SK-N-SH (cell line): ENCODE data around the gene ZMYM3. TPM values are rescaled to one million over a fixed set of nuclear protein-coding genes. Genes with fewer than 3 reads are reported as not detected.

Experiments
- CTCF ChIA-PET: fragments of 300-600, 350-600 bp; formaldehyde crosslinking; extraction: SDS; loops from one replicate; lab custom pipeline; 2021; lab: Yijun Ruan, JAX
- POLR2A ChIA-PET: fragments of 350-600 bp; sonication (Branson Sonifier 250); formaldehyde crosslinking; extraction: SDS; loops from one replicate; lab custom pipeline; 2020; ENCODE audit warnings: antibody characterized with exemption, inconsistent platforms; lab: Yijun Ruan, JAX
- DNase-seq: peaks from one replicate; pipeline ENCODE4 v3.0.0; 2012
- H2AFZ ChIP-seq: fragments of 200-600 bp; sonication (generic); 2 replicates; pipeline ENCODE4 v1.8.1; 2016; ENCODE audit warnings: antibody characterized with exemption, mild to moderate bottlenecking, low read depth
- H3F3A ChIP-seq: fragments of 200-600 bp; sonication (generic); replicated peaks from 2 replicates; pipeline ENCODE3; 2016; ENCODE audit warnings: antibody characterized with exemption, mild to moderate bottlenecking; ENCODE audit not compliant: insufficient read depth
- H3K27ac ChIP-seq, 2 experiments: fragments of 200-500 bp in 1 of 2; fragments of 200-600 bp in 1 of 2; sonication (Bioruptor generic) in 1 of 2; sonication (generic), shearing (Covaris generic) in 1 of 2; 2 replicates each; pipeline versions ENCODE4 v1.5.1 to v1.6.1; 2014 to 2016; ENCODE audit warnings: low read depth in 2 of 2, inconsistent platforms in 1 of 2, low read length in 1 of 2, mild to moderate bottlenecking in 1 of 2, mixed read lengths in 1 of 2
- H3K27me3 ChIP-seq: fragments of 200-600 bp; sonication (generic), shearing (Covaris generic); 2 replicates; pipeline ENCODE4 v1.6.1; 2016; ENCODE audit warnings: mixed run types; ENCODE audit not compliant: insufficient read depth
- H3K36me3 ChIP-seq, 2 experiments: fragments of 200-500 bp in 1 of 2; fragments of 200-600 bp in 1 of 2; sonication (Bioruptor generic) in 1 of 2; sonication (generic) in 1 of 2; replicated peaks in 1 of 2; 2 replicates each; pipeline versions ENCODE3 to v1.5.1; 2014 to 2016; ENCODE audit warnings: low read length in 1 of 2, mild to moderate bottlenecking in 1 of 2; ENCODE audit not compliant: insufficient read depth in 2 of 2, control insufficient read depth in 1 of 2
- H3K4me1 ChIP-seq, 2 experiments: fragments of 200-500 bp in 1 of 2; fragments of 200-600 bp in 1 of 2; sonication (Bioruptor generic) in 1 of 2; sonication (generic), shearing (Covaris generic) in 1 of 2; 2 replicates each; pipeline versions ENCODE4 v1.5.1 to v1.6.1; 2014 to 2016; ENCODE audit warnings: low read depth in 1 of 2, low read length in 1 of 2, mixed run types in 1 of 2; ENCODE audit not compliant: insufficient read depth in 2 of 2, control insufficient read depth in 1 of 2
- H3K4me2 ChIP-seq: fragments of 200-600 bp; sonication (generic), shearing (Covaris generic); 2 replicates; pipeline ENCODE4 v1.6.1; 2017; ENCODE audit warnings: mixed run types
- H3K4me3 ChIP-seq, 2 experiments: fragments of 200-500 bp in 1 of 2; fragments of 200-600 bp in 1 of 2; sonication (Bioruptor generic) in 1 of 2; sonication (generic), shearing (Covaris generic) in 1 of 2; 2 replicates each; pipeline versions ENCODE4 v1.5.1 to v1.8.1; 2014 to 2016; ENCODE audit warnings: low read depth in 2 of 2, inconsistent platforms in 1 of 2, low read length in 1 of 2, mild to moderate bottlenecking in 1 of 2, mixed read lengths in 1 of 2, moderate library complexity in 1 of 2
- H3K79me2 ChIP-seq: fragments of 200-600 bp; sonication (generic); 2 replicates; pipeline ENCODE4 v1.8.1; 2017; ENCODE audit warnings: mild to moderate bottlenecking; ENCODE audit not compliant: insufficient read depth
- H3K9ac ChIP-seq: fragments of 200-600 bp; sonication (generic); 2 replicates; pipeline ENCODE4 v1.6.1; 2017; ENCODE audit warnings: mixed run types
- H3K9me2 ChIP-seq: fragments of 200-600 bp; sonication (generic); 2 replicates; pipeline ENCODE4 v1.6.1; 2017; ENCODE audit warnings: mixed run types
- H3K9me3 ChIP-seq: fragments of 200-600 bp; sonication (generic); 2 replicates; pipeline ENCODE4 v1.6.1; 2017; ENCODE audit warnings: mixed run types, mild to moderate bottlenecking, moderate library complexity
- H4K20me1 ChIP-seq: fragments of 200-600 bp; sonication (generic); 2 replicates; pipeline ENCODE4 v1.6.1; 2017; ENCODE audit warnings: mild to moderate bottlenecking, mixed run types; ENCODE audit not compliant: insufficient read depth
- FOXJ3 ChIP-seq: sonication (generic); formaldehyde crosslinking; IDR thresholded peaks from 2 replicates; pipeline ENCODE4 v1.5.1; 2020; ENCODE audit warnings: mild to moderate bottlenecking, missing genetic modification reagents
- FOXM1 ChIP-seq: IDR thresholded peaks from 2 replicates; pipeline ENCODE4 v1.4.0; 2012; ENCODE audit warnings: low read depth, mild to moderate bottlenecking
- JUND ChIP-seq: IDR thresholded peaks from 2 replicates; pipeline ENCODE4 v1.4.0; 2012
- MXI1 ChIP-seq: IDR thresholded peaks from 2 replicates; pipeline ENCODE4 v1.6.1; 2012; ENCODE audit warnings: mild to moderate bottlenecking, low read depth, low read length, improper control_type of control experiment
- NFIC ChIP-seq: IDR thresholded peaks from 2 replicates; pipeline ENCODE4 v1.4.0; 2012; ENCODE audit warnings: borderline replicate concordance
- NRF1 ChIP-seq: IDR thresholded peaks from 2 replicates; pipeline ENCODE4 v1.6.1; 2012; ENCODE audit warnings: low read depth, mild to moderate bottlenecking, low read length
- RCOR1 ChIP-seq: fragments of 150-350 bp; IDR thresholded peaks from 2 replicates; pipeline ENCODE4 v1.6.1; 2017; ENCODE audit warnings: antibody characterized with exemption, low read length
- WGBS: methylation state at CpG from one replicate; pipeline ENCODE4 v1.1.6; 2017; ENCODE audit warnings: low lambda C conversion rate; 5-methylcytosine and 5-hydroxymethylcytosine counted together
- polyA plus RNA-seq, 3 experiments: library from polyadenylated mRNA; depleted of rRNA; stranded (reverse); fragments of >200 nt; gene quantifications; 2 replicates each; pipeline ENCODE4 v1.2.3, GENCODE V29; 2012
- TF ChIP-seq, protein P1 (sequence below): fragments of 150-350 bp; IDR thresholded peaks from 2 replicates; pipeline ENCODE4 v1.6.1; 2017; ENCODE audit warnings: antibody characterized with exemption, low read length, low read depth, borderline replicate concordance
- TF ChIP-seq, protein P2 (sequence below): fragments of 200-600 bp; sonication (generic); IDR thresholded peaks from 2 replicates; pipeline ENCODE4 v1.6.1; 2017; ENCODE audit warnings: antibody characterized with exemption, mild to moderate bottlenecking, moderate library complexity
- TF ChIP-seq, protein P3 (sequence below): fragments of 150-350 bp; IDR thresholded peaks from 2 replicates; pipeline ENCODE4 v1.6.1; 2016; ENCODE audit warnings: mild to moderate bottlenecking, low read depth, low read length
- TF ChIP-seq, protein P4 (sequence below): IDR thresholded peaks from 2 replicates; pipeline ENCODE4 v1.6.1; 2012; ENCODE audit warnings: mild to moderate bottlenecking, low read depth, low read length, moderate library complexity

The ZMYM3 gene
- polyA plus RNA-seq, 1 of the 3 experiments (the other 2 are of a cell fraction): 30.4 TPM

DNA sequence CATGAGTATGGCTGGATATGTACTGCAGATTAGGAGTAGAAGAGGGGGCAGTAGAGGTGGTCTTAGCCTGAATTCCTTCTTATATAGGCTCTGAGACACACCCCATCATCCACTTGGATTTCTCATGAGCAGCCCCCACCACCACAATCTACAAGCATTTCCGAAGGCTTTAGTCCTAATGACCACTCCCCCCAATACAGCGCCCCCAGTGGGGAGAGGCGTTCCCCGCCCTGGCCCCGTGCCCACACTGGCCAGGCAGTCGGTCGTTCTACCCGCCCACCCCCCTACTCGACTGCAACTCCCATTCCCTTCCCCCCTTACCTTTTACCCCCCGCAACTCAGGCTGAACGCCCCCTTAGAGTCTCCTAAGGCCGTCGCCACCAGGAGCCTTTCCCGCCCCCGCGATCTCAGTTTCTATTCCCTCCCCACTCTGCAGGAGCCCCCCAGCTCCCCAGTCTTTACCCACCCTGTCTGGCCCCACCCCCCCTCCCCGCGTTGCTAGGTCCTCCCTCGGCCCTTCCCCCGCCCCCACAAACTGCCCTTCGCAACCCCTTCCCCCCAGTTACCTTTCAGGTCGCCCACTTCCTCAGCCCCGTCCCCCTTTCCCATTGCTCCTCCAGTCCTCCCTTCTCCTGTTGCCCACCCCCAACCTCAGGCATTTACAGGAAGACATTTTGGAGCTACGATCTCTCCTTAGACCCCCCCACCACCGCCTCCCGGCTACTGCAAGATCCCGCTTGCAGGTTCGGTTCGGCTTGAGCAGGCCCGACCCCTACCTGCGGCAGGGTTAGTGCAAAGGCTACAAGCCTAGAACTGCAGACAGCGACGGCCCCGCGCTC lies 468 bp downstream of the ZMYM3 start:
- CTCF ChIA-PET: interaction anchor here (0.6 to 1.7 kb wide), 5 partner anchors 14 to 44 kb away, joined by 3 to 5 read pairs (median 3); no protein-coding TSS in a partner anchor
- H3K9me2 ChIP-seq: no peaks in the 10 kb centered on the region

DNA sequence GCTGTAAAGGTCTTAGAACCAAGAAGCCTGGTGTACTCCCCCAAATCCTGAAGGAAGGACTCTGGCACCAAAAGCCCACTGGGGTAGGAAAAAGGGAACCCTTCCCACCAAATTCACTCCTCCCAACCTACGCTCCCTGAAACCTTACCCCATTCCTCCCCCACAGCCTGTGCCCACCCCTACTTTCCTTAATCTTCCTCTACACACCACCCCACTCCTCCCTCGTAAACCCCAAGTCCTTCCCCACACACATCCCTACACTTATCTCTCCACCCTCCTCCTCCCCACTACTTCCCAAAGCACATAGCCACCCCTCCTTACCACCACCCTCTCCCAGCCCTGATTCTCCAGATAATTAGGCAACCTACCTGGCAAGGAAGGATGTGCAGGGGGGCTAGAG lies 1.7 kb downstream of the ZMYM3 start:
- no peak for DNase-seq
- no peaks in the 10 kb centered on the region for H3K9me3 ChIP-seq
- CTCF ChIA-PET: interaction anchor here (1.0 kb wide), 1 partner anchor 72 kb away, joined by 3 read pairs; no protein-coding TSS in a partner anchor
- H4K20me1 ChIP-seq: no peaks in the 10 kb centered on the region
- no peak overlapping the region for H3K9ac ChIP-seq
- H3K27ac ChIP-seq: no peak overlapping the region
- H2AFZ ChIP-seq: no peak overlapping the region
- H3K4me1 ChIP-seq: peaks cover 9 to 12% of the 10 kb centered on the region in 2 experiments; a peak in 2 of 4 replicates
- H3K4me2 ChIP-seq: peak overlapping the region; percentile 96
- H3F3A ChIP-seq: peaks cover 6% of the 10 kb centered on the region
- TF ChIP-seq JUND (no peak), MXI1 (no peak), FOXJ3 (no peak), NRF1 (no peak), RCOR1 (no peak)
- TF ChIP-seq, protein P1, sequence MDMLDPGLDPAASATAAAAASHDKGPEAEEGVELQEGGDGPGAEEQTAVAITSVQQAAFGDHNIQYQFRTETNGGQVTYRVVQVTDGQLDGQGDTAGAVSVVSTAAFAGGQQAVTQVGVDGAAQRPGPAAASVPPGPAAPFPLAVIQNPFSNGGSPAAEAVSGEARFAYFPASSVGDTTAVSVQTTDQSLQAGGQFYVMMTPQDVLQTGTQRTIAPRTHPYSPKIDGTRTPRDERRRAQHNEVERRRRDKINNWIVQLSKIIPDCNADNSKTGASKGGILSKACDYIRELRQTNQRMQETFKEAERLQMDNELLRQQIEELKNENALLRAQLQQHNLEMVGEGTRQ: no peak
- TF ChIP-seq, protein P2, sequence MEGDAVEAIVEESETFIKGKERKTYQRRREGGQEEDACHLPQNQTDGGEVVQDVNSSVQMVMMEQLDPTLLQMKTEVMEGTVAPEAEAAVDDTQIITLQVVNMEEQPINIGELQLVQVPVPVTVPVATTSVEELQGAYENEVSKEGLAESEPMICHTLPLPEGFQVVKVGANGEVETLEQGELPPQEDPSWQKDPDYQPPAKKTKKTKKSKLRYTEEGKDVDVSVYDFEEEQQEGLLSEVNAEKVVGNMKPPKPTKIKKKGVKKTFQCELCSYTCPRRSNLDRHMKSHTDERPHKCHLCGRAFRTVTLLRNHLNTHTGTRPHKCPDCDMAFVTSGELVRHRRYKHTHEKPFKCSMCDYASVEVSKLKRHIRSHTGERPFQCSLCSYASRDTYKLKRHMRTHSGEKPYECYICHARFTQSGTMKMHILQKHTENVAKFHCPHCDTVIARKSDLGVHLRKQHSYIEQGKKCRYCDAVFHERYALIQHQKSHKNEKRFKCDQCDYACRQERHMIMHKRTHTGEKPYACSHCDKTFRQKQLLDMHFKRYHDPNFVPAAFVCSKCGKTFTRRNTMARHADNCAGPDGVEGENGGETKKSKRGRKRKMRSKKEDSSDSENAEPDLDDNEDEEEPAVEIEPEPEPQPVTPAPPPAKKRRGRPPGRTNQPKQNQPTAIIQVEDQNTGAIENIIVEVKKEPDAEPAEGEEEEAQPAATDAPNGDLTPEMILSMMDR: no peak
- TF ChIP-seq, protein P3, sequence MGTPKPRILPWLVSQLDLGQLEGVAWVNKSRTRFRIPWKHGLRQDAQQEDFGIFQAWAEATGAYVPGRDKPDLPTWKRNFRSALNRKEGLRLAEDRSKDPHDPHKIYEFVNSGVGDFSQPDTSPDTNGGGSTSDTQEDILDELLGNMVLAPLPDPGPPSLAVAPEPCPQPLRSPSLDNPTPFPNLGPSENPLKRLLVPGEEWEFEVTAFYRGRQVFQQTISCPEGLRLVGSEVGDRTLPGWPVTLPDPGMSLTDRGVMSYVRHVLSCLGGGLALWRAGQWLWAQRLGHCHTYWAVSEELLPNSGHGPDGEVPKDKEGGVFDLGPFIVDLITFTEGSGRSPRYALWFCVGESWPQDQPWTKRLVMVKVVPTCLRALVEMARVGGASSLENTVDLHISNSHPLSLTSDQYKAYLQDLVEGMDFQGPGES: no peak
- TF ChIP-seq, protein P4, sequence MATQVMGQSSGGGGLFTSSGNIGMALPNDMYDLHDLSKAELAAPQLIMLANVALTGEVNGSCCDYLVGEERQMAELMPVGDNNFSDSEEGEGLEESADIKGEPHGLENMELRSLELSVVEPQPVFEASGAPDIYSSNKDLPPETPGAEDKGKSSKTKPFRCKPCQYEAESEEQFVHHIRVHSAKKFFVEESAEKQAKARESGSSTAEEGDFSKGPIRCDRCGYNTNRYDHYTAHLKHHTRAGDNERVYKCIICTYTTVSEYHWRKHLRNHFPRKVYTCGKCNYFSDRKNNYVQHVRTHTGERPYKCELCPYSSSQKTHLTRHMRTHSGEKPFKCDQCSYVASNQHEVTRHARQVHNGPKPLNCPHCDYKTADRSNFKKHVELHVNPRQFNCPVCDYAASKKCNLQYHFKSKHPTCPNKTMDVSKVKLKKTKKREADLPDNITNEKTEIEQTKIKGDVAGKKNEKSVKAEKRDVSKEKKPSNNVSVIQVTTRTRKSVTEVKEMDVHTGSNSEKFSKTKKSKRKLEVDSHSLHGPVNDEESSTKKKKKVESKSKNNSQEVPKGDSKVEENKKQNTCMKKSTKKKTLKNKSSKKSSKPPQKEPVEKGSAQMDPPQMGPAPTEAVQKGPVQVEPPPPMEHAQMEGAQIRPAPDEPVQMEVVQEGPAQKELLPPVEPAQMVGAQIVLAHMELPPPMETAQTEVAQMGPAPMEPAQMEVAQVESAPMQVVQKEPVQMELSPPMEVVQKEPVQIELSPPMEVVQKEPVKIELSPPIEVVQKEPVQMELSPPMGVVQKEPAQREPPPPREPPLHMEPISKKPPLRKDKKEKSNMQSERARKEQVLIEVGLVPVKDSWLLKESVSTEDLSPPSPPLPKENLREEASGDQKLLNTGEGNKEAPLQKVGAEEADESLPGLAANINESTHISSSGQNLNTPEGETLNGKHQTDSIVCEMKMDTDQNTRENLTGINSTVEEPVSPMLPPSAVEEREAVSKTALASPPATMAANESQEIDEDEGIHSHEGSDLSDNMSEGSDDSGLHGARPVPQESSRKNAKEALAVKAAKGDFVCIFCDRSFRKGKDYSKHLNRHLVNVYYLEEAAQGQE: no peak
- TF ChIP-seq, all 33 proteins: peak for 0
- 72% methylated on average over 2 of the region's 2 CpGs for WGBS
- H3K36me3 ChIP-seq: peaks cover 0 to 34% of the 10 kb centered on the region in 2 experiments
- H3K27me3 ChIP-seq: no peaks in the 10 kb centered on the region
- POLR2A ChIA-PET: no interaction called here
- no peaks in the 10 kb centered on the region for H3K9me2 ChIP-seq
- H3K79me2 ChIP-seq: peaks cover 16% of the 10 kb centered on the region
- H3K4me3 ChIP-seq: peak overlapping the region in 1 of 2 experiments; percentile 86; a peak in 1 of 4 replicates

More for the DNA sequence above, 468 bp downstream of the ZMYM3 start:
- 3% methylated on average over 34 of the region's 35 CpGs for WGBS
- peak overlapping the region; percentile 96 for H3K4me2 ChIP-seq
- H3F3A ChIP-seq: peaks cover 6% of the 10 kb centered on the region
- no peaks in the 10 kb centered on the region for H4K20me1 ChIP-seq
- peak; percentile 84 for DNase-seq
- peak overlapping the region; percentile 94 for H2AFZ ChIP-seq
- POLR2A ChIA-PET: interaction anchor here (1.0 kb wide), 1 partner anchor 112 kb away, joined by 3 read pairs; the partner anchor contains the start of gene TAF1
- H3K9me3 ChIP-seq: no peaks in the 10 kb centered on the region
- no peaks in the 10 kb centered on the region for H3K27me3 ChIP-seq
- peak overlapping the region; percentile 86 to 87 for H3K4me3 ChIP-seq
- H3K36me3 ChIP-seq: peaks cover 0 to 22% of the 10 kb centered on the region in 2 experiments
- peak overlapping the region; percentile 90 for H3K9ac ChIP-seq
- peaks cover 9 to 12% of the 10 kb centered on the region in 2 experiments; a peak in 2 of 4 replicates for H3K4me1 ChIP-seq
- peak overlapping the region in 1 of 2 experiments; percentile 79; a peak in 2 of 4 replicates for H3K27ac ChIP-seq
- TF ChIP-seq, protein P2: peak; percentile 69
- TF ChIP-seq NFIC (peak; percentile 77), FOXM1 (no peak)
- H3K79me2 ChIP-seq: peaks cover 16% of the 10 kb centered on the region
